Lower leg skin (tissue), 3 donors: ENCODE results near the gene MRPL21.

Experiments
- POLR2A ChIP-seq, 2 donors: fragments of 450-650 bp; IDR thresholded peaks; one replicate each; pipeline ENCODE4 v1.6.1; 2016 to 2017; ENCODE audit warnings: antibody characterized with exemption in 2 of 2, mild to moderate bottlenecking in 1 of 2, moderate library complexity in 1 of 2
- TF ChIP-seq, protein P1 (sequence below), 3 donors: fragments of 450-650 bp; IDR thresholded peaks; one replicate each; pipeline ENCODE4 v1.5.1; 2016; ENCODE audit warnings: antibody characterized with exemption in 3 of 3, mild to moderate bottlenecking in 3 of 3, moderate library complexity in 2 of 3

DNA sequence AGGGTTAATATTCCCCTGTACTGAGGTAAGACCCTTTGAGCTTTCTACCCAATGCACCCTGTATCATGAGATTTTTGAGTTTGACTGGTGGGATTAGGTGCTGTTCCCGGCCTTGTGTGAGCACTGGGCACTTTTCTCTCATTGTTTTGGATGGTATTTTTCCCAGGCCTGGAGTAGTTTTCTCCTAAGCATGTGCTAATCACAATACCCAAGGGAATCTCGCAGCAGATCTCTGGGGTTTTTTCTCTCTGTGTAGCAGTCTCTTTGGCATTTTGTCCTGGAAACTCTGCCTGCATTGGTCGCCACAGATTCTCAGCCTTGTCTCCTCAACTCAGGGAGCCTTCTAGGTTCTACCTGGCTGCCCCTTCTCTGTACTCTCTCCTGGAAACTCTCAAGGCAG is 20.0 kb upstream of the MRPL21 start:
- TF ChIP-seq, protein P1, sequence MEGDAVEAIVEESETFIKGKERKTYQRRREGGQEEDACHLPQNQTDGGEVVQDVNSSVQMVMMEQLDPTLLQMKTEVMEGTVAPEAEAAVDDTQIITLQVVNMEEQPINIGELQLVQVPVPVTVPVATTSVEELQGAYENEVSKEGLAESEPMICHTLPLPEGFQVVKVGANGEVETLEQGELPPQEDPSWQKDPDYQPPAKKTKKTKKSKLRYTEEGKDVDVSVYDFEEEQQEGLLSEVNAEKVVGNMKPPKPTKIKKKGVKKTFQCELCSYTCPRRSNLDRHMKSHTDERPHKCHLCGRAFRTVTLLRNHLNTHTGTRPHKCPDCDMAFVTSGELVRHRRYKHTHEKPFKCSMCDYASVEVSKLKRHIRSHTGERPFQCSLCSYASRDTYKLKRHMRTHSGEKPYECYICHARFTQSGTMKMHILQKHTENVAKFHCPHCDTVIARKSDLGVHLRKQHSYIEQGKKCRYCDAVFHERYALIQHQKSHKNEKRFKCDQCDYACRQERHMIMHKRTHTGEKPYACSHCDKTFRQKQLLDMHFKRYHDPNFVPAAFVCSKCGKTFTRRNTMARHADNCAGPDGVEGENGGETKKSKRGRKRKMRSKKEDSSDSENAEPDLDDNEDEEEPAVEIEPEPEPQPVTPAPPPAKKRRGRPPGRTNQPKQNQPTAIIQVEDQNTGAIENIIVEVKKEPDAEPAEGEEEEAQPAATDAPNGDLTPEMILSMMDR (IDR thresholded peaks at IDR 0.05): no peak
- no peak for TF ChIP-seq POLR2A (IDR thresholded peaks at IDR 0.05)
